Right ventricle myocardium inferior (tissue), 1 donor: Measurements from ENCODE around the gene ZRANB1. TPM values are rescaled to one million over a fixed set of nuclear protein-coding genes. Genes with fewer than 3 reads are reported as not detected.

ENCODE experiments used
- ATAC-seq: fragments of 200-7000 bp; cut with Tn5 transposase; one replicate; pipeline ENCODE4 v1.9.1; 2020; ENCODE audit warnings: mild to moderate bottlenecking, moderate library complexity
- DNase-seq: peaks from one replicate; pipeline ENCODE4 v3.0.0; 2021; ENCODE audit errors: missing footprints
- intact Hi-C: fragments of 100-400 bp; cut with DNase I; formaldehyde crosslinking; loops from one replicate; pipeline ENCODE4 v1.11.0; 2022
- total RNA-seq: library from RNA; stranded (reverse); fragmentation: NEBNext Ultra II Directional; extraction: Animal tissue kit (Norgen Biotek cat#: 25700); gene quantifications from one replicate; pipeline ENCODE4 v1.2.1, GENCODE V29; 2021
- donor health status: DM: no; HTN: yes; CAD: no; lungs with severe emphysema.

The ZRANB1 gene
- total RNA-seq, 1 donor from 2014 or later = 23.4 TPM

DNA sequence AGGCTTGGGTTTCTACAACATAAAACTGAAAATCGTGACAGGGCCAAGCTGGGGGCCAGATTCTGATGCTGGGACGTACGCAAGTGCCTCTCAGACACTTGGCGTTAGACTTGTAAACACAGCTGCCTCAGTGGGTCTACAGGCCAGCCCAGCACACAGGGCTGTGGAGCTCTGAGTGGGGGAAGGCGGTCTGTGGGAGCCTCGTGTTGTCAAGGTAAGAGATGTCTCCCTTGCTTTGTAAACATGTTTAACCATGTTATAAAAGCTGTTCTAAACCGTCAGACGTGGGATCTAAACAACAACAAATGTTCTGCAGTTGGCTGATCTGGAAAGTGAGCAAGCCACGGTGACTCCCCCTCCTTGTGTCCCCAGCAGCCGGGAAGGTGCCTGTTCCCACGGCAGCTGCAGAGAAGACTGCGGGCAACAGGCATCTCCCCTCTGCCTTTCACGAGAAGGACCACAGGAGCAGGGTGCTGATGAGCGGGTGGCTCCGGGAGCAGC lies 67.8 kb downstream of the ZRANB1 start:
- intact Hi-C loops = loop anchor here (5.0 kb wide), 1 partner anchor 38 kb away; no protein-coding TSS in a partner anchor
- ATAC-seq (no peak), DNase-seq (no peak)

DNA sequence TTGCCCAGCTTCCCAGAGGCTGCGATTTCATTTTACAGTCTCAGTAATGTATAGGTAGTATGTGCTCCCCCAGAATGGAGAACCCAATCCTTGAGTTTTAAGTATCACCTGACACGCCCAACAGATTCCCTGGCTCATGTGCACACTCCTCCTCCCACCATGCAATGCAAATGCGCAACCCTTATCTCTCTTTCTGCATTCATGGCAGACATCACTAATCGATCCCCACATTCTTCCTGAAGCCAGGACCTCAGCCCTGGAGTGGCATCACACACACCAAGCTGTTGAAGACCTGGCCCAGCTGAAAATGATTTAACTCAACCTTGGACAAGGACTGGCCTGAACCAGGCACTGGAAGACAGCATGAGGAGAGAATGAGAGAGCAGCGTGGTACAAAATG lies 68.4 kb downstream of the ZRANB1 start:
- intact Hi-C loops = loop anchor here (5.0 kb wide), 1 partner anchor 37 kb away; no protein-coding TSS in a partner anchor
- DNase-seq (no peak), ATAC-seq (no peak)

DNA sequence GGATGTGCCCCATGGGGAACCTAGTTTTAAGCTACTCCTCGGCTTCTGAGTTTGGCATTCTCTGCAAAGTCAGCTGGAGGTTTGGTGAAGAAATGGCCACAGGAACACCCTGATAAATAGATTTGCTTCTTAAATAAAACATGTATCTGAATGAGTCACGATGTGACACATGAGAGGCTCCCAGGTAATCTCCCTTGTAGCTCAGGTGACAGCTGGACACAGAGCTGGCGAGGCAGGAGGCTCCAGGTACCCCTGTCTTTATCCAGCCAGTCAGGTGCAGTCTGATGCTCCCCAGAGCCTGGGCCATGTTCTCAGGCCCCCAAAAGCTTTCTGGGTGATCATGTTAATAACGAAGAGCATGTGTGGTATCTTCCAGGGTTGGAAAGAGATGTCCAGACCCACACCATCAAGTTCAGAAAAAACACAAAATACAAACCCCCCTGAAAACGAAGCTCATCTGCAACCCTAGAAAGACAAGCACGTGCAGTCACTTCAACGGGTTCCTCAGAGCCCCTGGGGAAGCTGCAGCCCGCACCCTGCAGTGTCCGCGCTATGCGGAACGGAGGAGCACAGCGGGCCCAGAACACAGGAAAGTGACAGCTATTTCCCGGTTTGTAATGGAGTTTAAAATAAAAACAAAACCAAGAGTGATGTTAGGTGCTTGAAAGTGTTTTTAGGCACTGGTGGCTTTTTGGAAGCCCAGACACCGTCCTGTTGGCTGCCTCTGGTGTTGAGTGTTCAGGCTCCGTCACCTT lies 69.4 kb downstream of the ZRANB1 start:
- ATAC-seq (no peak), DNase-seq (no peak)
- intact Hi-C loops = loop anchor here (5.0 kb wide), 1 partner anchor 36 kb away; no protein-coding TSS in a partner anchor

DNA sequence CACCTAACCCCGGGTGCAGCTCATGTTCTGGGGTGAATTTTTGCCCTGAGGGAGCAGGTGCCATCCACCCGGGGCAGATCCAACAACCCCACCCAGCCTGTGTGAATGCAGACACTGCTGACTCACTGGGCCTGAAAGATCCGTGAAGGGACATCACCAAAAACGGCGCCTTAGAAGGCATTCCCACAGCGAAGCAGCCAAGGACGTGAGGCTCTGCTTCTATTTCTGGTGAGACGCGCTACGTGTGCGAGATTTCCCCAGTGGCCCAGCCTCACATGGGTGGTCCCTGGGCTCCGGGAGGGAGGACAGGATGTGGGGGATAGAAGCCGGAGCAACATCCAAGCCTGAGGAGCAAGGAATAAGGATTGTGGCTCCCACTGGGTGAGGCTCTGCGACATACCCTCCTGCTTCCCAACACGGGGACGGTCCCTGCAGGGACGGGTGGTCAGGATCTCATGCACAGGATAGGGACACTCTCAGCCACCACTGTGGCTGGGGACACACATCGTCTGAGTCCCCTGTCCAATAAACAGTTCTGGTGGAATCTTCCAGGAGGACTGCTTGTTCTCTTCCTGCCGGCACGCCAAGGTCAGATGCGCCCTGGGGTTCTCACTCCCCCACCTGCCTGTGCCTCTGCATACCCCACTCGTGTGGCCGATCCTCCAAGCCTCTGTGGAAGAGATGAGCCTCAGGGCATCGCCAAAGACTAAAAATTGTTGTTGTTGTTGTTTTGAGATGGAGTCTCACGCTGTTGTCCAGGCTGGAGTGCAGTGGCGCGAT lies 70.2 kb downstream of the ZRANB1 start:
- intact Hi-C loops = loop anchor here (5.0 kb wide), 1 partner anchor 35 kb away; no protein-coding TSS in a partner anchor
- DNase-seq (no peak), ATAC-seq (no peak)

DNA sequence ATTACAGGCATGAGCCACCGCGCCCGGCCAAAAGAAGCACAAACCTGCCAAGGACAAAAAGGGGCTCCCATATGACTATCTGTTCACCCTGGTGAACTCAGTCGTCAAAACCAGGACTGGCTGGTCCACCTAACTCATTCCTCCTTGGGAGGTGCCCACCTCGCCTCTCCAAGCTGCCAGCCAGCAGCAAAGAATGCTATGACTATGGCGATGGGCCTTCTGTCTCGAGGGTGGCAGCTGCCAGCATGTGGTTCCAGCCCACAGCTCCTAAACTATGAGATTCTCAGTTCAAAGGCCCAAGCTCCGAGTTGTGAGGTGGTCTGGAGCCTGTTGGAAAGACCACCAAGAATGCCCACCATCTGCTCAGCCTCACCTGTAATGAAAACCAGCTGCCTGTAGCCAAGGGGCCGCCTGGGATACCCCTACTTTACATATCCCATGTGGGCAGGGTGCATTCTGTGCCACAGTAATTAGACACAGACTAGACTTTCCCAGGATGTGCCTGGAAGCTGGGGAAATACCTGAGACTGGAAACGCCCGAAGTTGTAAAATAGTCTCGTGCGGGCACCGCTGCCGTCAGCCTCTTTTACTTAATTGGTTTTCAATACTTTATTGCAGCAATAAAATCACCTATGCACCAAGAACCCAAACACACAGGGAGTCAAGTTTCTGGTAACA lies 71.1 kb downstream of the ZRANB1 start:
- DNase-seq (no peak), ATAC-seq (no peak)
- intact Hi-C loops = loop anchor here (5.0 kb wide), 1 partner anchor 34 kb away; no protein-coding TSS in a partner anchor

DNA sequence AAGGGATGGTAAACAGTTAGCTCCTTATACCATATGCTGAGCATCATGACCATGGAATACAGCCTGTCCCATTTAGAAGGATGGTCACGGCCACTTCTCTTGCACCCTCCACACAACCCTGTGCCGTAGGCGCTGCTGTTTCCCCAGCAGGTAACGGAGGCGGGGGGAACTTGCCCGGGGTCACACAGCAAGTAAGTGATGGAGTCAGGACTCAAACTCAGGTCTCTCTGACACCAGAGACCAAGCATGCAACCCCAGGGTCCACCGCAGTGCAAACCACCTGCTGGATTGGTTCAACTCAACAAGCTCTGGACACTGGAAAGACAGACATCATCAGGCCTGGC lies 71.6 kb downstream of the ZRANB1 start:
- no peak for DNase-seq
- no peak for ATAC-seq
- intact Hi-C loops = loop anchor here (5.0 kb wide), 1 partner anchor 34 kb away; no protein-coding TSS in a partner anchor

DNA sequence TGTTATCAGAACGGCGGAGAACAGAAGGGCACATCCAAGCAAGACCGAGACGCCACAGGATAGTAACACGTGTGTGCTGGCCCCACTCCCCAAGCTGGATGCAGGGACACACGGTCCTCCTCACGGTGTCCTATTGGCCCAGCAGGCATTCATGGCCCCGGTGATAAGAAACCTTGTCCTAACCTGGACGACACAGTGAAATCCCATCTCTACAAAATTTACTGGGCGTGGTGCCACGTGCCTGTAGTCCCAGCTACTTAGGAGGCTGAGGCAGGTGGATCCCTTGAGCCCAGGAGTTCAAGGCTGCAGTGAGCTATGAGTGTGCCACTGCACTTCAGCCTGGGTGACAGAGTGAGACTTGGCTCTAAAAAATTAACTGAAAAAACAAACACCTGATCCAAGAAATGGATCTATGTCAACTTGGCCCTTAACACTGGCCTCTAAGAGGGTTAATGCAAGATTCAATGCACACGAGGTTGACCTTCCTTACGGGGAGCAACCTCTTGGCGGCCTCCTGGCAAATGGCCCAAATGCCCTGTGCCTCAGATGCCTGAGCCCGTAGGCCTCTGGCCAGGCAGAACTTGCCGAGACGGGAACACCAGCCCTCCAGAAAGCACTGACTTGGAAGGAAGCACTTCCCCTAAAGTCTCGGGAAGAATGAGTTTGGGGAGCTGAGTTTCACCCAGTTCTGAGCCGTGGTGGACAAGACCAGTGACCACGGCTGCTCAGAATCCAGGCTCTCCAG lies 72.3 kb downstream of the ZRANB1 start:
- DNase-seq = no peak
- intact Hi-C loops = loop anchor here (5.0 kb wide), 1 partner anchor 33 kb away; no protein-coding TSS in a partner anchor
- no peak for ATAC-seq

DNA sequence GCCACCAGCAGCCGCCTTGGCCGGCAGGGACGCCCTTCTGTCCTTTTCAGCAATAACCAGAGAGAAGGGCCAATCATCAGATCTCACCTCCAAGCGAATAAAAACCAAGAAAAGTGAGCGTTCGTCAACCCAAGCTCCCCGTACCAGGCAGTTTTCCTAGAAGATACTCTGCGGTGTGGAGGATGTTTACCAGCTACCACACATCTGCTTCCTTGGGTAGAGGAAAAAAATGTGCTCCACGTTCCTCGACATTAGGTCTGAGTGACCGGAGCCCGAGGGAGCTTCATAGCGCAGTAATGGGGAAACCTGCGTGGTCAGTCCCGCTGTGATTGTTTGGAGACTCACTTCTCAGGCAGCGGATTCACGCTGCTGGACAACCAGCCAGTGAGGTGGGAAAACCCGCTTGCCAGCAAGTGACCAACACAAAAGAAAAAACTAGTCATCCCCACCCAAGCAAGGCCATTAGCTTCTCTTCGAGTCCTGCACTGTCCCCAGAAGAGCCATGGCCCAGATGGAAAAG lies 73.0 kb downstream of the ZRANB1 start:
- intact Hi-C loops = loop anchor here (5.0 kb wide), 1 partner anchor 32 kb away; no protein-coding TSS in a partner anchor
- DNase-seq (no peak), ATAC-seq (no peak)

DNA sequence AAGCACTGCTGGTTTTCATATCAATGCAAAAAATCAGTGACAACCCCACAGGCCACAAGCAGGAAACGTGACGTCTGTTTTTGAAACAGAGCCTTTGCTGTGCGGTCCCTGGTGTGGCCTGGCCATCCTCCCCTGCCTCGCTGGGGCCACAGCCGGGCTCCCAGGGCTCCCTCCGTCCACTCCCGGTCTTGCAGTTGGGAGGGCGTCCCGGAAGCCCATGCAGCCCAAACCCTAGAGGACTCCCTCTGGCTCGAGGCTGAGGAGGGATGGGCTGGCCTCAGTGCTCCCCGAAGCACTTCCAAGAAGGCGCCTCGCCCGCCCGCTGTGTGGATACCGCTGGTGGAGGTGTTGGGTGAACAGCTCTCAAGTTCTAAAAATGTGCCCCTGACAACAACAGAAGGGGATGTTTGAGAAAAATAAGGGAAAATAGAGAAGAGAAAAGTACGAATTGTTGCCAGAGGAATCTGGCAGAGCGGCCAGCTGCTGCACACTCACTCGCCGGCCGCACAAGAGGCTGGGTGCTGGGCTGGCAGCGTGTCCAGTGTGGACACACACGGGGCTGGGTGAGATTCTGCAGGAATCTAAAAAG lies 73.5 kb downstream of the ZRANB1 start:
- ATAC-seq (peak; percentile 38), DNase-seq (no peak)
- intact Hi-C loops = no loop called here

DNA sequence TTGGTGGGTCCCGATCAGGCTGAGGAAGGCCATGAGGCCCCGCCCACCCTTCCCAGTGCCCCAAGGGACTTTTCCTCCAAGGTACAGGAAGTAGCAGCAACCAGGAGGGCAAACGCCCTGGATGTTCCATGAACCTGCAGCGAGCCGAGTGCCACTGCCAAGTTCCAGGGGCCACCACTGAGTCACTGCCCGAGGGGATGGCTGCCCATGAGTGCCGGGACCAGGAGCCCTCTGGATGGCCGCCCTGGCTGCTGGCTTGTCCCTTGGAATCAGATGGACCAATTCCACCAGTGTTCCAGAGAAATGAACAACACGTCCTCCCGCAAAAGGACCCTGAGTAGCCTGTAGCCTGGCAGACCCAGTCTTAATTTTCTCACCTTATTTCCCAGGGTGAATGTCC lies 74.2 kb downstream of the ZRANB1 start:
- peak; percentile 4 for ATAC-seq
- intact Hi-C loops = no loop called here
- DNase-seq = no peak

DNA sequence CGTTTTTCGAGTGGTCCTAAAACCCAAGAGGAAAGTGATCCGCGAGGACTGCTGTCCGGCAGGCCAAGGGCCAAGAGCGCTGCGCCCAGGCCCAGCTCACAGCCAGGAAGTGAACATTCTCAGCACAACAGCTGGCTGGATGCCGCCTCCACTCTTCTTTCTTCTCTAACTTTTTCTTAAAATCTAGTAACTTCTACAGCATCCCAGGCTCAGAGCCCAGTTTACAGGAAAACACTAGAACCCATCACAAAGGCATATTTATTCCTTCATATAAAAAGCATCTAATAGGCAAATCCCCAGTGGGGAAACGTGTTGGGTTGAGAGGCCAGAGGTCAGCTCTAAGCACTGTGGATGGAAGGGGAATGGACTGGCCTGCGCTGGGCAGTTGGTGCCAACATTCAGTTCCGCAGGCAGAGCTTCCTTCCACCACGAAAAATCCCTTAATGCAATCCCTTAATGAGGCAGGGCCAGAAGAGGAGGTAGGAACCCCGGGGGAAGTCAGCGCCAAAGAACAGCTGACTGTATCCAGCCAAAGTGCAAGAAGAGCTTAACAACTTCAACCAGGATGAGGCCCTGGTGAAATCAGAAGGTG lies 74.8 kb downstream of the ZRANB1 start:
- ATAC-seq (peak; percentile 45), DNase-seq (peak; percentile 81)
- intact Hi-C loops = no loop called here

DNA sequence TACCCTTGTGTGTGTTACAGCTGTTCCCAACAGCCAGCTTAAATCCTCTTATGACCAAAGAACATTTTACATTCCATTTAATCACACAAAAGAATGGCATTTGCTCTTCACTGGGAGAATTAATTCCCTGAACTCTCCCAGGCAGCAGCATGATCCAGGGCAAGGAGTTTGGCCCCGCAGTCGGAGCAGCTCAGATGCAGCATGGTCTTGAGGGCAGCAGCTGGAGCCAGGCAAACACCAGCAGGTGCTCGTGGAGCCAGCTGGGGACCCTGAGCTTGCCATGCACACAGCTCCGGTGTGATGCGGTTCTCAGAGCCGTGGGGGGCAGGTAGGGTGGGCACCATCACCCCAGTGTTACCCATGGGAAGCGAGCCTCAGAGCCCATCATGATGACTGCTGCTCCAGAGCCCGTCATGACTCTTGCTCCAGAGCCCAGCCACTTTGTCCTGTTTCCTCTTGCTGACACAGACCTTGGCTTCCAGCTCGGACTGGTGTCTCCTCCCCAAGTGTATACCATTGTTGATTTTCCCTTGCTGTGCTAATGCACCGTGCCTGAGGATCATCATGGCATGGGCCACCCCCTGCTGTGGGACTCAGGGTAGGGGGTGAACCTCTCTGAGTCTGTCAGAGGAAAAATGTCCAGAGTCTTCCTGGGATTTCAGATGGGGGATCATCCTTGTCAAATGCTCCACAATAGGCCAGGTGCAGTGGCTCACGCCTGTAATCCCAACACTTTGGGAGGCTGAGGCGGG lies 75.8 kb downstream of the ZRANB1 start:
- ATAC-seq (no peak), DNase-seq (no peak)
- intact Hi-C loops = no loop called here

DNA sequence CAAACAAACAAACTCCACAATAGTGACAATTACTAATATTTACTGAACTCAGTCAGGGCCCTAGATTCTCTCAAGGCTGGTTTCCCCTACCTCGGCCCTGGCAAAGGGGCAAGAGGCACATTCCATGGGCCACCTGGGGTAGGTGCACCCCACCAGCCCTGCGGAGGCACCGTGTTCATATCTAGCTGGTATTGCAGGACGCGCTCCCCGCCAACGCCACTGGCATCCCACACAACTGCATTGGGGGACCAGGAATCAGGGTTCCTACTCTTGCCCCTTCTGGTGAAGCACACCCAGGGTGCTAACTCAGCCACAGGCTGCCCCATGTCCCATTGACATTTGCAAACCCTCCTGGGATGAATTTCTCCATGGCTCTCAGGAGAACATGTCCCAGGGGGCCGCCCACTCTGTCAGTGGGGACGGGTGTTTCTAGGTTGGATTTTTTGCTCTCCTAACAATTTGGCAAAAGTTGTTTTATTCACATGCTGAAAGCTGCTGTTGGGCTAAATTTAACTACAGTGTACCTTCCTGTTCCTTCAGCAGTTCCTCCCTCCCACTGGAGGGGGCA lies 76.7 kb downstream of the ZRANB1 start:
- ATAC-seq (no peak), DNase-seq (no peak)
- intact Hi-C loops = no loop called here

DNA sequence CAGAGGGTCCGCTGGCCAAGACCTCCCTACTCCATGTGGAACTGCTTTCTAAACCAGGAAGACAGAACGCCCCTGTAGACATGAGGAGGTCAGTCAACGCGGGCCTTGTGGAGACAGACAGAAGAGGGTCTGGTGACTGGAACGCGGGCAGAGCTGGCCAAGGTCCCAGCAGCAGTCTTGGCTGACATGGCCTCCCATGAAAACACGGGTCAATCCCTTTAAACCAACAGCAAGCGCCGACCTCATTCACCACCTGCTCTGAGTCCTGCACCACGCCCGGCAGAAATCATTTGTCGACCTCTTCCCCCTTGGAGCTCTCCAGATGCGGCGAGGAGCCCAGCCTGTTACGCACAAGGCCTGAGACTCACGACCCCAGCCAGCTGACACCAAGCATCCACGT lies 78.5 kb downstream of the ZRANB1 start:
- no peak for DNase-seq

DNA sequence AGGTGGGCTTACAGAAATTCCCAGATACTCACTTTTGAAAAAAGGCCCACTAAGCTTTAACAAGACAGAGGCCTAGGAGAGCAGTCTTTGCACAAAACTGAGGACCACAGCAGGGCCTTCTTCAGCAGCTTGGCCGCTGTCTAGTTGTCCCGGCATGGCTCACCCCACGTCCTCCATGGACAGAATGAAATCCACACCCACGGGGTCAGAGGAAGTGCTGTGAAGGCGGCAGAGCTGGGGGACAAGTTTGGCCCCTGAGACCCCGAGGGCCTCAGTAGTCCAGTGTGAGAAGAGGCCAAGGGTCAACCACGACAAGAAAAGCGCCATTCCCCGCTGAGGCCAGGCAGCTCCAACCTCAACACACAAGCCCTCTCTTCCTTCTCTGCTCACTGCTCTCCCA lies 78.9 kb downstream of the ZRANB1 start:
- no peak for DNase-seq
- no peak for ATAC-seq
- intact Hi-C loops = no loop called here

More for the DNA sequence above, 78.5 kb downstream of the ZRANB1 start:
- no peak for ATAC-seq
- intact Hi-C loops = no loop called here

DNA sequence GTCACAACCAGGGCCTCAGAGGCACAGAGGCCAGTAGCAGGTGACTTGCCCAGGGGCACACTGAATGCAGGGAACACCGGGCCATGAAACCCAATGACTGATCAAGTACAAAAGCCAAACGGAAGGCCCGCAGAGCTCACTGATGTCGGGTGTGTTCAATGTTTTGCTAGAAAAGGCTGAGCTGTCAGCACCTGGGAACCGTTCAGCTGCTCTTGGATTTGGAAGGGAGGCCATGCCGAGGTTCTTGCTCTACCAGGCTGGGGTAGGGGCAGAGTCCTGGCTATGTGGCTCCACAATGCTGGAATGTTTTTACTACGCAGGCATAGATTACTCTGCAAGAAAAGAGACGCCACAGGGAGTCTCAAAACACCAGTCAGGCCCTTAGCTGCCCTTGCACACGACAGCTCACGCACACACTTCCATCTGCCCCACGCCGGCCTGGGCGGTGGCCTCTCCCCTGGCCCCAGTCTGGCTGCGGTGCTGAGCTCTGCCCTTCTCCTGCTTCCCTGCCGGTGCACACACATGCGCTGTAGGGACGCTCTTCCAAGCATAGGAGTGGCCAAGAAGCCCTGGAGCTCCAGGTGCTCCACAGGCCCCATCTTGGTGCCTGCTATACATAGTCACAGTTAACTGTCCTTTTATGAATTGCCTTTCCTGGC lies 79.9 kb downstream of the ZRANB1 start:
- intact Hi-C loops = no loop called here
- ATAC-seq (no peak), DNase-seq (no peak)
